ENCODE measurements around the gene ZIC1.

DNA sequence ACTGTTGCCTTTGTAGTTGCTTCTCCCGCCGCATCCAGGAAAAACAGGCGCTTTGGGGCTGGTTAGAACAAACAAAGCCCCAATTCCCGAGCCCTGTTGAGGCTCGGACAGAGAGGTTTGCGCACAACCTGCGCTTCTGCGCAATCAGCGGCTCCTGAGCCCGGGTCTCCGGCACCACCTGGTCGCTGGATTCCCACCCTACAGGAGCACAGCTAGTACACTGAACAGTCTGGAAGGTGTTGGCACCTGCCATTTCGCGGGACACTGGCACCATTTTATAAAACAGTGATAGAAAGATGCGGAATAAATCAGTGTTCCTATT is 16.6 kb upstream of the ZIC1 start:
- TF ChIP-seq, protein P1, sequence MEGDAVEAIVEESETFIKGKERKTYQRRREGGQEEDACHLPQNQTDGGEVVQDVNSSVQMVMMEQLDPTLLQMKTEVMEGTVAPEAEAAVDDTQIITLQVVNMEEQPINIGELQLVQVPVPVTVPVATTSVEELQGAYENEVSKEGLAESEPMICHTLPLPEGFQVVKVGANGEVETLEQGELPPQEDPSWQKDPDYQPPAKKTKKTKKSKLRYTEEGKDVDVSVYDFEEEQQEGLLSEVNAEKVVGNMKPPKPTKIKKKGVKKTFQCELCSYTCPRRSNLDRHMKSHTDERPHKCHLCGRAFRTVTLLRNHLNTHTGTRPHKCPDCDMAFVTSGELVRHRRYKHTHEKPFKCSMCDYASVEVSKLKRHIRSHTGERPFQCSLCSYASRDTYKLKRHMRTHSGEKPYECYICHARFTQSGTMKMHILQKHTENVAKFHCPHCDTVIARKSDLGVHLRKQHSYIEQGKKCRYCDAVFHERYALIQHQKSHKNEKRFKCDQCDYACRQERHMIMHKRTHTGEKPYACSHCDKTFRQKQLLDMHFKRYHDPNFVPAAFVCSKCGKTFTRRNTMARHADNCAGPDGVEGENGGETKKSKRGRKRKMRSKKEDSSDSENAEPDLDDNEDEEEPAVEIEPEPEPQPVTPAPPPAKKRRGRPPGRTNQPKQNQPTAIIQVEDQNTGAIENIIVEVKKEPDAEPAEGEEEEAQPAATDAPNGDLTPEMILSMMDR (conservative IDR thresholded peaks at IDR 0.05) = no peak
- no peak for TF ChIP-seq EZH2 (IDR thresholded peaks at IDR 0.05; ENCODE audit: low read depth)

Data from PC-9 (cell line).